Endometrium (tissue), 2 donors: ENCODE results near the gene STAT4.

Source experiments
- FAIRE-seq: peaks from 2 replicates; lab custom pipeline; 2012; peaks lifted over from hg19 to GRCh38; lab: Jason Lieb, UNC
- donor health status: control.
- donor health status: control.

STAT4 gene

DNA sequence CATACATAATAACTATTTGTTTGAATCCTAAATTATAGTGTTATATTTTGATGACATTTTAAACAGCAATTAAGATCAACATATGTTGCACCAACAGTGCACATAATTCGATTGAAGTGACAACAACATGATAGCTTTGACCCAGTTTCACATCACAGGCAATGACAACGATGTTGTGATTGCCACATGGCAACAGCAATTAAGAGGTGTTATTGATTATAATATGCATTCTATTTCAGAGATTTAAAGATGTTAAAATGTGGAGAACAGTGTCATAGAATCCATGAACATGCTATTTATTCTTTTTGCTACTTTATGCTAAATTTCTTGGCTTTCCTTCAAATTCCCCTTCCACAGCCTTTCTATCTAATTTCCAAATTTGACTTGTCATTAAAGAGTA, 68.5 kb downstream of the STAT4 start:
- no peak for FAIRE-seq

GRCh38 chr2:191081411-191082155, 69.2 kb downstream of the STAT4 start:
- no peak for FAIRE-seq

GRCh38 chr2:191078165-191078867, 72.5 kb downstream of the STAT4 start:
- FAIRE-seq: no peak

DNA sequence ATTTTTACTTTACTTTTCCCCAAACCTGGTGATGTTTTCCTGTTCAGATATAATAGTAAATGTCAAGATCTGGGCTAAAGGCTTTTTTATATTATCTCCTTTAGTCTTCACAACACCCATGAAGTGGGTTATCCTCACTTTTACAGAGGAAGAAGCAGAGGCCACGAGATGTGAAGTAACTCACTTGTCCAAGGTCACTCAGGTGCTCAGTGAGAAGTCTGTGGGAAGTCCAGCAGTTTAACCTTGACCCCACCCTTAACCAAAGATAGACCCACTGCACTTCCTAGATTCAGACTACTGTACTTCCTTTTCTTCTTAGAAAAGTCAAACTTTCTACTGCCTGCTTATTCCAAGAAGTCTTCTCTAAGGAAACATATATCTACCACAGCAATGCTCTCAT, 80.5 kb downstream of the STAT4 start:
- no peak for FAIRE-seq

DNA sequence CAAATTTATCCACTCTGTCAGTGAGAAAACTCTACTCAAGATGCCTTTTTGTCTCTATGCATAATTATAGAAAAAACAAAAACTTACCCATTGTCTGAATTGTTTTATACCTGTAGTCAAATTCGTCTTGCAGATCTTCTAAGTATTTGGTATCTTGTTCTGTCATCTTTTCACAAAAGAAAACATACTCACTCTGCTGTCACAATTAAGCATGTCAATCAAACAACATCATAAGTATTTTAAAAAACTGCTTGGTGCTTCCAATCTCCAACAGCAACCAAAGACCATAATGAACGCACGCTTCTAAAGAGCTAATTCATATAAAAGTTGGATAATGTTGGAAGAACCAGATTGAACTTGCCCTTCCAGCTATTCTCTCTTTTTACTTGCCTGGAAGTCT, 81.2 kb downstream of the STAT4 start:
- FAIRE-seq: no peak

DNA sequence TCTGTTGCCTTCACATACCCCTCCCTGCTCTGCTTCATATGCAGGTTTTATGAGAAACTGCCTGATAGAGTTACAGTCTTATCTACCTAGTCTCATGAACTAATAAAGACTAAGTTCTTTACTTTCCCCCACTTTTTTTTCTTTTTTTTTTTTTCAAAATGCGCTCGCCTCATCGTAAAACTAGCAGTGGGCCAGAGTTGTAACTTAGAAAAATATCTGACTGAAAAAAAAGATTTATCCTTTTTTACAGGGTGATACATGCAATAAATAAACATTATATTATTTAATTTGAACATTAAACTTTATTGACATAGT, 83.9 kb downstream of the STAT4 start:
- no peak for FAIRE-seq

GRCh38 chr2:191066197-191066918, 84.4 kb downstream of the STAT4 start:
- FAIRE-seq: no peak

GRCh38 chr2:191065785-191066184, 85.0 kb downstream of the STAT4 start:
- FAIRE-seq: no peak

DNA sequence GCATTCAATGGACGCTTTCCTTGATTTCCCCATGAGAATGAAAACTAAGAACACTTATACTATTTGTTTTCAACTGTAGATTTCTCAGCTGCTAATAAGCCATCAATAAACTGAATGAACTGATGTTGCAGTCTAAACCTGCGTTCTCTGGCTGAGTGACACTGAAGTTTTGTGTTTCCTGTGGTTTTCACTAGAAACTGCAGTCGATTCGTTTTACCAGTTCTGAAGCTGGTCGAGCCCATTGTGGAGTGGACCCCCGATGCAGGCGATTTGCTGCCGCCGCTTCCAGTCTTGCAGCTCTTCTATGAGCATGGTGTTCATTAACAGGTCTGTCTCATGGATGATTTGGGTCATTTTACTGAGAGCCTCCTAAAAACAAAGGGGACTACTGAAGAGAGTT, 86.2 kb downstream of the STAT4 start:
- no peak for FAIRE-seq

DNA sequence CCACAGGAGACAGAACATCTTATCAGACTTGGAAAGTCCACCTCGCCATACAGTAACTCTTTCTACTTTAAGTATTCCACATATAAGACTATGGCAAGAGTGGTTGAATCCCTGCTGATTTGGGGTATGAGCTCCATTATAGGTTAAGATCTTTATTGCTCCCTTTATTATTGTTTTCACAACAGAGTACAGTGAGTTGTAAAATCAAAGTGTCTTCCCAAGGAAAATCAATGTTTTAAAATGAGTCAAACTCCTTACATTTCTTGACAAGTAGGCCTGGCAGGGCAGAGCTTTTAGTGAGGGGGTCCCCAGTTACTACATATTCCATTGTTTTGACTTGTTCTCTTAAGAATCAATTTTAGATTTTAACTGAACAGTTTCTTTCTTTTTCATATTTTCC, 87.2 kb downstream of the STAT4 start:
- no peak for FAIRE-seq

DNA sequence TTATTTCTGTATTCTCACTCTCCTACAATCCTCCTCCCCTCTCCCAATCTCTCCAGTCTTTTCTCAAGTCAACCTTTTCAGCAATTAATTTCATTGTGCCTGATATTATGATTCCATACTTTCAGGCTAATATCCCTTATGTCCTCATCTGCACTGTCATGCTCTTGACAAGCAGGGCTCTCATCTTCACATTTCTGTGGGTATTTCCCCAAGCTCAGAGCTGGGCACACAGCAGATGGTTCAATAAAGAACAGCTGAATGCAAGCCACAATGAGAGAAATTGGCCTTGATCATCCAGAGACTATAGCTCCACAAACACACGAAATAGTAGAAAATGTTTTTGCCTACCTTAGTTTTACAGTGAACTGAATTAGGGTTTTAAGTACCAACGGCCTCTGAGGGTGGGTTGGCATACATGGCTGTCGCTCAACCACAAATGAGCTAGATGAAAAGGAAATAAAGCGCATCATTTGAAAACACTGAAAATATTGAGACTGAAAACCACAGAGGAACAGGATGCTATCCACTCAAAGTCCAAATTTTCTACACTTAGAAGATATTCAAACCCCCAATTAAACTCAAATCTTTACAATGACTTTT, 89.3 kb downstream of the STAT4 start:
- FAIRE-seq: no peak

GRCh38 chr2:191059308-191059707, 91.5 kb downstream of the STAT4 start:
- FAIRE-seq: no peak

DNA sequence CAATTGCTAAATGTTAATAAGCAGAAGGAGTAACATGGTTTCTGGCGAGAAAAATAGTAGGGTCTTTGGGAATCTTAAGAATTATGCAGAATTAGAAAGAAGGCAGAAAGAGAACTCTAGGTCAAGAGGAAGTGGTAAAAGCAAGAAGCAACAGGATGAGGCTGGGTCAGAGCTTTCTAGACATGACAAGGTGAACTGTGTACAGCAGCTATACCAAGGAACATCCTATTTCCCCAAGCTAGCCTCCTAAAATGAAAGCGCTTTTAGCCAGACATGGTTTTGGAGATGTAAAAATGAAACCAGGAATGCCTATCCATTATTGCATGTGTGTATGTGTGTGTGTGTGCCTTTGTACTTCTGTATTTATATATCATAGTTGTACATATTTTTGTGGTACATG, 94.6 kb downstream of the STAT4 start:
- FAIRE-seq: no peak

- no peak for FAIRE-seq
Observed at GRCh38 chr2:191053256-191053655, 97.5 kb downstream of the STAT4 start.

DNA sequence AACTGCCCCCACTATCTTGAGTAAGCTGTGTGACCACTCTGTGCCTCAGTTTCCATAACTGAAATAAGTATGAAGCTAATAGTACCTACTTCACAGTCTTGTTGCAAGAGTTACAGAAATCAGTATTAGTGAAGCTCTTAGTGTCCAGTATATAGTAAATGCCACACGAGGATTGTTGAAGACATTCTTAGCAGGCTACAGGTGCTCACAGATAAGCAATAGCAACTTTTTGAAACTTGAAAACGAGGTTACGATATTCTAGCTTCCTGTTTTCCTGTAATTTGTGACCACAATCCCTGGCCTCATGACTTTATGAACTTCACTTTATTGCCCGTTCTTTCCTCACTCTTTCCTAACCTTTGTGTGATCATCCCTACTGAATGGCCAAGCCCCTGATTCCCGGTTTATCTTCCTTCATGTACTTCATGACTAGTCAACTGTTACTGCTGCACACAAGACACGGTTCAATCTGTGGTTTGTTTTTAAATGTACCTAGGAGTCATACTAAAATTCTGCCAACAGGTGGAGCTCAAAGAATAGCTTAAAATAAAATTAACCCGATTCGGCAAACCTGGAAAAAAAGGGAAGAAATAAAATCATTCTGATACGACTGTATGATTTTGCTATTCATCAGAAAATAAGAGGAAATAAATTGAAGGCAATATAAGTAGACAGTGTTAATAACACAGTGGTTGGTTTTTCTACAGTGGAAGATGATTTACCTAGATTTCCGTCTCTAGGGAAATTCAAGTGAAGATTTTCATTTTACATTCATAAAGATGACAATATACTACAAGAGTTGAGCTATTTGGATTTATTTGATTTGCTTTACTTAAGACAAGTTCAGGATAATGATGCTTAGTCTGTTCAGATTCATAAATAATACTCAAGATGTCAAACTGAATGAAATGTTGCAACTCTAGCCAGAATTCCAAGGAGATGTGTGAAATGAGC, 98.7 kb downstream of the STAT4 start:
- peak; percentile 89 for FAIRE-seq

GRCh38 chr2:191051177-191051576, 99.6 kb downstream of the STAT4 start:
- no peak for FAIRE-seq

DNA sequence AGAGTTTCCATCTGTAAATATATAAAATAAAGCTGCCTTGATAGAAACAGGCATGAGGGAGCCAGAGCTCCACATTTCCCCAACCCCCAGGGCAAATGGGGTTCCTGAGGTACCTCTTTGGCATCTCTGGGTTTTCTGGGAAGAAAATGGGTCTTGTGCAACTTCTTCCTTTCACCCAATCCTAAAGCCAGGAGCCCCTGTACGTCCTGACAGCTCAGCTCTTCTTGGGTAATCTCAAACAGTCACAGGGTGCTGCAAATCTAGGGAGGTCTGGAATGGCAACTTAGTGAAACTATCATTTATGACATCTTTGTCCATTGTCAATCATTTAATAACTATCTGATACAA, 100.2 kb downstream of the STAT4 start:
- FAIRE-seq: no peak

GRCh38 chr2:191049728-191050639, 100.8 kb downstream of the STAT4 start:
- FAIRE-seq: no peak

- no peak for FAIRE-seq
Observed at GRCh38 chr2:191048073-191048472, 102.7 kb downstream of the STAT4 start.

GRCh38 chr2:191045141-191045540, 105.7 kb downstream of the STAT4 start:
- no peak for FAIRE-seq

GRCh38 chr2:191043438-191043837, 107.4 kb downstream of the STAT4 start:
- FAIRE-seq: no peak
